Measurements from ENCODE around the gene ROPN1B. TPM values are rescaled to one million over a fixed set of nuclear protein-coding genes. Genes with fewer than 3 reads are reported as not detected.
A peak's percentile ranks its signal among the peaks of the same experiment; 100 is the strongest.

Gene ROPN1B
- total and polyA plus RNA-seq, 2 experiments from 2014 or later = not detected

- peaks cover 19% of the 10 kb centered on the region for H3K4me1 ChIP-seq (ENCODE audit: insufficient read depth)
- H3K27me3 ChIP-seq (replicated peaks; ENCODE audit: insufficient read depth) = no peaks in the 10 kb centered on the region
- H3K9me2 ChIP-seq (ENCODE audit: insufficient read depth) = no peaks in the 10 kb centered on the region
- H3K9me3 ChIP-seq (ENCODE audit: low read depth) = no peaks in the 10 kb centered on the region
- peak overlapping the region; percentile 50 for H3K4me2 ChIP-seq (ENCODE audit: unreplicated experiment)
- H4K20me1 ChIP-seq (ENCODE audit: insufficient read depth) = no peaks in the 10 kb centered on the region
- DNase-seq = peak; percentile 89
- no peak overlapping the region for H3K4me3 ChIP-seq
- H3K9ac ChIP-seq = no peak overlapping the region
- TF ChIP-seq EZH2 (IDR thresholded peaks at IDR 0.05; ENCODE audit: insufficient read depth, poor library complexity, severe bottlenecking) (no peak), EZH2phosphoT487 (IDR thresholded peaks at IDR 0.05; ENCODE audit: insufficient read depth, low read depth) (no peak)
- in situ Hi-C loops (cut with MboI) = no loop called here
- H3K27ac ChIP-seq = peak overlapping the region; percentile 41
- H3F3A ChIP-seq (ENCODE audit: insufficient read depth) = peaks cover 19% of the 10 kb centered on the region
- H3K36me3 ChIP-seq (ENCODE audit: low read depth) = no peaks in the 10 kb centered on the region
- 0% methylated on average over 3 of the region's 3 CpGs for WGBS, 2 experiments (ENCODE audit: low coverage in 1 of 2, low lambda C conversion rate in 2 of 2, missing lambda C conversion rate in 2 of 2)
- no peak overlapping the region for H2AFZ ChIP-seq
- H3K79me2 ChIP-seq (ENCODE audit: insufficient read depth) = no peaks in the 10 kb centered on the region
Observed at GRCh38 chr3:126005951-126006350, 37.0 kb downstream of the ROPN1B start.

GRCh38 chr3:126008219-126008618 lies 39.2 kb downstream of the ROPN1B start:
- Histone ChIP-seq H3K4me2 (ENCODE audit: unreplicated experiment) (no peak overlapping the region), H3K9me3 (ENCODE audit: low read depth) (no peaks in the 10 kb centered on the region), H3F3A (ENCODE audit: insufficient read depth) (peaks cover 19% of the 10 kb centered on the region), H2AFZ (no peak overlapping the region), H3K4me3 (no peak overlapping the region), H4K20me1 (ENCODE audit: insufficient read depth) (no peaks in the 10 kb centered on the region), H3K79me2 (ENCODE audit: insufficient read depth) (no peaks in the 10 kb centered on the region), H3K36me3 (ENCODE audit: low read depth) (no peaks in the 10 kb centered on the region), H3K9ac (no peak overlapping the region), H3K9me2 (ENCODE audit: insufficient read depth) (no peaks in the 10 kb centered on the region), H3K27ac (no peak overlapping the region), H3K4me1 (ENCODE audit: insufficient read depth) (peaks cover 19% of the 10 kb centered on the region), H3K27me3 (replicated peaks; ENCODE audit: insufficient read depth) (no peaks in the 10 kb centered on the region)
- no peak for DNase-seq
- in situ Hi-C loops (cut with MboI) = no loop called here
- TF ChIP-seq EZH2 (IDR thresholded peaks at IDR 0.05; ENCODE audit: insufficient read depth, poor library complexity, severe bottlenecking) (no peak), EZH2phosphoT487 (IDR thresholded peaks at IDR 0.05; ENCODE audit: insufficient read depth, low read depth) (no peak)
- WGBS, 2 experiments (ENCODE audit: low coverage in 1 of 2, low lambda C conversion rate in 2 of 2, missing lambda C conversion rate in 2 of 2) = 100% methylated on average over 3 of the region's 3 CpGs

- Histone ChIP-seq H2AFZ (no peak overlapping the region), H3K9me3 (ENCODE audit: low read depth) (no peaks in the 10 kb centered on the region), H3K9ac (no peak overlapping the region), H3F3A (ENCODE audit: insufficient read depth) (peaks cover 19% of the 10 kb centered on the region), H3K9me2 (ENCODE audit: insufficient read depth) (no peaks in the 10 kb centered on the region), H3K36me3 (ENCODE audit: low read depth) (no peaks in the 10 kb centered on the region), H3K27me3 (replicated peaks; ENCODE audit: insufficient read depth) (no peaks in the 10 kb centered on the region), H4K20me1 (ENCODE audit: insufficient read depth) (no peaks in the 10 kb centered on the region), H3K4me1 (ENCODE audit: insufficient read depth) (peaks cover 23% of the 10 kb centered on the region), H3K79me2 (ENCODE audit: insufficient read depth) (no peaks in the 10 kb centered on the region), H3K4me2 (ENCODE audit: unreplicated experiment) (no peak overlapping the region), H3K27ac (no peak overlapping the region), H3K4me3 (no peak overlapping the region)
- 91 to 93% methylated on average over 3 of the region's 3 CpGs for WGBS, 2 experiments (ENCODE audit: low coverage in 1 of 2, low lambda C conversion rate in 2 of 2, missing lambda C conversion rate in 2 of 2)
- no peak for DNase-seq
- TF ChIP-seq EZH2phosphoT487 (IDR thresholded peaks at IDR 0.05; ENCODE audit: insufficient read depth, low read depth) (no peak), EZH2 (IDR thresholded peaks at IDR 0.05; ENCODE audit: insufficient read depth, poor library complexity, severe bottlenecking) (no peak)
- in situ Hi-C loops (cut with MboI) = no loop called here
Observed at GRCh38 chr3:126009181-126009580, 40.2 kb downstream of the ROPN1B start.

GRCh38 chr3:126013751-126014156 lies 44.8 kb downstream of the ROPN1B start:
- H3K9me2 ChIP-seq (ENCODE audit: insufficient read depth) = no peaks in the 10 kb centered on the region
- H3K36me3 ChIP-seq (ENCODE audit: low read depth) = no peaks in the 10 kb centered on the region
- no peak overlapping the region for H2AFZ ChIP-seq
- no peak overlapping the region for H3K4me2 ChIP-seq (ENCODE audit: unreplicated experiment)
- no peak overlapping the region for H3K9ac ChIP-seq
- TF ChIP-seq EZH2phosphoT487 (IDR thresholded peaks at IDR 0.05; ENCODE audit: insufficient read depth, low read depth) (no peak), EZH2 (IDR thresholded peaks at IDR 0.05; ENCODE audit: insufficient read depth, poor library complexity, severe bottlenecking) (no peak)
- H3K9me3 ChIP-seq (ENCODE audit: low read depth) = no peaks in the 10 kb centered on the region
- no peak overlapping the region for H3K27ac ChIP-seq
- no peak for DNase-seq
- no peaks in the 10 kb centered on the region for H3K79me2 ChIP-seq (ENCODE audit: insufficient read depth)
- peaks cover 10% of the 10 kb centered on the region for H3K4me1 ChIP-seq (ENCODE audit: insufficient read depth)
- H4K20me1 ChIP-seq (ENCODE audit: insufficient read depth) = no peaks in the 10 kb centered on the region
- no peaks in the 10 kb centered on the region for H3K27me3 ChIP-seq (replicated peaks; ENCODE audit: insufficient read depth)
- no peak overlapping the region for H3K4me3 ChIP-seq
- in situ Hi-C loops (cut with MboI) = no loop called here
- 93 to 95% methylated on average over 8 of the region's 8 CpGs for WGBS, 2 experiments (ENCODE audit: low coverage in 1 of 2, low lambda C conversion rate in 2 of 2, missing lambda C conversion rate in 2 of 2)
- no peaks in the 10 kb centered on the region for H3F3A ChIP-seq (ENCODE audit: insufficient read depth)

GRCh38 chr3:126014252-126014651 lies 45.3 kb downstream of the ROPN1B start:
- Histone ChIP-seq H3K4me2 (ENCODE audit: unreplicated experiment) (no peak overlapping the region), H3K9me2 (ENCODE audit: insufficient read depth) (no peaks in the 10 kb centered on the region), H2AFZ (no peak overlapping the region), H3F3A (ENCODE audit: insufficient read depth) (no peaks in the 10 kb centered on the region), H3K9ac (no peak overlapping the region), H4K20me1 (ENCODE audit: insufficient read depth) (no peaks in the 10 kb centered on the region), H3K79me2 (ENCODE audit: insufficient read depth) (no peaks in the 10 kb centered on the region), H3K27me3 (replicated peaks; ENCODE audit: insufficient read depth) (no peaks in the 10 kb centered on the region), H3K36me3 (ENCODE audit: low read depth) (no peaks in the 10 kb centered on the region), H3K4me1 (ENCODE audit: insufficient read depth) (peaks cover 10% of the 10 kb centered on the region), H3K27ac (no peak overlapping the region), H3K4me3 (no peak overlapping the region), H3K9me3 (ENCODE audit: low read depth) (no peaks in the 10 kb centered on the region)
- 11 to 16% methylated on average over 4 of the region's 4 CpGs for WGBS, 2 experiments (ENCODE audit: low coverage in 1 of 2, low lambda C conversion rate in 2 of 2, missing lambda C conversion rate in 2 of 2)
- in situ Hi-C loops (cut with MboI) = no loop called here
- DNase-seq = peak; percentile 73
- no peak for TF ChIP-seq EZH2phosphoT487 (IDR thresholded peaks at IDR 0.05; ENCODE audit: insufficient read depth, low read depth)
- no peak for TF ChIP-seq EZH2 (IDR thresholded peaks at IDR 0.05; ENCODE audit: insufficient read depth, poor library complexity, severe bottlenecking)
